H4 (cell line): ENCODE results near the gene SNED1. TPM values are rescaled to one million over a fixed set of nuclear protein-coding genes. Genes with fewer than 3 reads are reported as not detected.

Experiments used
- DNase-seq: peaks from one replicate; pipeline ENCODE4 v3.0.0-alpha.2; 2015; ENCODE audit warnings: low spot score
- total RNA-seq: library from RNA; depleted of rRNA; stranded (reverse); fragments of >200 nt; shearing (Covaris generic); gene quantifications from 2 replicates; pipeline ENCODE4 v1.2.3, GENCODE V29; 2014

Gene SNED1
- total RNA-seq, 1 experiment from 2014 or later, result 1.7 TPM

DNA sequence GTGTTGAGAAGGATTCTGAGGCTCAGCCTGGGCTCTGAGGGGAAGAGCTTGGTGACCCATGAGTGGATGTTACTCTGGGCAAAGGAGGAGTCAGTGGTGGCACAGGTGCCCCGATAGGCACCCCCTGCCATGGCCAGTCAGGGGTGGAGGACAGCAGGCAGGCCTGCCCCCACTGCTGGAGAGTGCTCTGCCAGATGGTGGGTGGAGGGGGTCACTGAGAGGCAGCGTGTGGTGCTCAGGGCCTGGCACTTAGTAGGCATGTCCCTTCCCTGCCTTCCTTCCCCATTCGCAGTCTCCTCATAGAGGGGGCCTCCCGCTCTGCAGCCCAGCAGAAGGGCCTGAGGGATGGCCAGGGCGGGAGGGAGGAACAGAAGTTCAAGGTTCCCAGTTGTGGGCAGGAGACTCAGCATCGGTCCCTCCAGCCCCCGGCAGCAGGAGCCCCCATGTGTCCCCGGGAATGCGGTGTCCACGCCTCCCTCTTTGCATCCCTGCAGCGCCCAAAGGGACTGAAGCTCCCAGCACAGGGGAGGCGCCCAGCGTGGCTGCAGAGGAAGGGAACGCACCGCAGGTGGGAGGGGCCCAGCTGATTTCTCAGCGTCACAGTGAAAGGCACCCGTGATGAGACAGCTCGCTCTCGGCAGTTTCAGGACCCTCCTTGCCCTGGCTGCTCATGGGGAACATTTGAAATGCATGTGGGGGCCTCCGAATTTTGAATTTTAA lies 5.7 kb upstream of the SNED1 start:
- no peak for DNase-seq

DNA sequence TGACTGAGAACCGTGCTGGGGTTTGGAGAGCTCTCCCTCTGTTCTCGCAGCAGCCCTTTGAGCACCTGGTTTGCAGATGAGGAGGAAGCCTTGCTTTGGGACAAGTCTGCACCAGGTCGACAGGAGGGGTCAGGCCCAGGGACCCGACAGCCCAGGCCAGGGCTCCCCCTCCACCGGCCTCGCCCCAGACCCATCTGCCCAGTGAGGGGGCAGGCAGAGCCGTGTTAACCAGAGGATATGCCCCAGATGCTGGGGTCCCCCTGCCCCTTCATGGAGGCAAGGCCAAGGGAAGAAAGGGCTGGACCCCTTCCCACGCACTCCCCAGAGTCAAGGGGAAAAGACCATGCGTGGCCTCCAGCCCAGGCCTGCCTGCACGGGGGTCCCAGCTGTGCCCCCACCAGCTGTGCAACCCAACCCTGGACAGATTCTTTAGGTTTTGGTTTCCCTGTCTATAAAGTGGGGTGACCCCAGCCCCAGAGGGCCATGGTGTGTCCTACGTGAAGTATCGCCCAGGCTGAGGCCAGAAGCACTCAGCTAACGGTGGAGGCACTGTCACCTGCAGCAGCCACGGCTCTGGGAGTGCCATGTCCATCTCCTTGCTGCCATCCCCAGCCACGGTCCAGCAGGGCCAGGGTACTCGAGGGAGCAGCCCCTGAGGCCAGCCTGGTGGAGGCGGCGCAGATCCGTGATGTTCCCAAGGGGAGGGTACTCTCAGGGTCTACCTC lies 4.8 kb upstream of the SNED1 start:
- DNase-seq, result no peak

DNA sequence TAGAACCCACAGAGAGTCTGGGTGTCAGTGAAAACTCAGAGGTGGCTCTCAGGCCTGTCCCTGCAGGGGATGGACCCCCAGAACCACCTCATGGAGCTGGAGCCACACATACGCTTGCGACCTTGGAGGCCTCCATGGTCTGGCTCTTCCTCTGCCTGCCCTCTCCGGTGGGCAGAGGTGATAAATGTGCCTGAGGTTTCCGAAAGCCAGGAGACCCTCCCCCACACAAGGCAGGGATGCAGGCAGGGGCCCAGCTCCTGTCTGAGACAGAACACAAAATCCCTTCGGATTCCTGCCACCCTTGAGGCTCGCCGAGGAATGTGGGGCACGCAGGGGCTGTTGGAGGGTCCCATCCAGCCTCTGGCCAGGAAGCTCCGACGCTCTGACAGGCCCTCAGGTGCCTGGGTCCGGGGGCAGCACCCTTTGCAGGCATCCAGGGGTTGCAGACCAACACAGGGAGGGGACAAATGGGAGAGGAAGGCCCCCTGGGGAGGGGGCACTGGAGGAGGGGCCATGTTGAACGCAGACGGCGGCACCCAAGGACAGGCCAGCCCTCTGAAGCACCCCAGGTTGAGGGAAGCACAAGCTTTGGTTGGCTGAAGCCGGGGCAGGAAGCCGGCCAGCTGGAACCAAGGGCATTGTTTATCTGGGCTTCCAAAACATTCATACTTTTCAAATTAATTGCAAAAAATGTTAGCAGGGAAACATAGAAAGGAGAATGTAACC lies 4.1 kb upstream of the SNED1 start:
- no peak for DNase-seq

DNA sequence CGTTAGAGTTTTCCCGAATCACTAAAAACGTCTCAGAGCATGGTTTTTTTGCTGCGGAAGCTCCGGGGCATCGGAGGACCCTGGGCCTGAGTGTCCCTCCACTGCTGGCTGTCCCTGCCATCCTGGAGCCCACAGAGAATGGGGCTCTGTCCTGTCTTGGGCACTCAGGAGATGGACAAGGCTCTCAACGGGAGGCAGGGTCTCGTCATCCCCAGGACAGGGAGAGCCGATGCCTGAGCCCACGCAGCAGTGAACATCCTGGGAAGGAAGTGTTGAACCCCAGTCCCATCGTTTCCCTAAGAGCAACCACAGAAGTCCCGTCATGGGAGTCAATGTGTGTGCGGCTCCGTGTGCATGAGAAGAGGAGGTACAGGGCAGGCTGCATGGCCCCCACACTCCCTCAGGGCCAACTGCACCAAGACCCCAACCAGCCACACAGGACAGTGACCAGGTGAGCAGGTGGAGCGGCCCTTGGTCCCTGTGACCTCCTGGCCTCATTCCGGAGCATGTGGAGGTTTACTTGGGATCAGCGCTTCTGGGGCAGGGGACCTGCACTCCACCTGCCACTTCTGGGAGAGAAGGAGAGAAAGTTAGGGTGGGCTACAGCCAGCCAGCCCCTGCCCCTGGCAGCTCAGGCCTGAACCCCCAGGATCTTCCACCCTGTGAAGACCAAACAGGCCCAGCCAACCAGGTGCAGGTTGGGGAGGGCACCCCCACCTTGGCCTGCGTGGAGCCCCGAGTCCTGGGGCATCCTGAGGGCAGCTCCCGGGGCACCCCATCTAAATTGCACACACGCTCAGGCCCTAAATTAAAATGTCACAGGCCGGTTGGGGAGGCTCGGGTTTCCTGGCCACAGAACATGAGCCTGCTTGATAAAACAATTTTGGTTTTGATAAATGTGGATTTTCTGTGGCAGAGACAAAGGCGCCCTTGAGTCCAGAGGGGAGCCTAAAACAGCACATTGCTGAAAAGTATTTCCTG lies 3.1 kb upstream of the SNED1 start:
- DNase-seq, result no peak

DNA sequence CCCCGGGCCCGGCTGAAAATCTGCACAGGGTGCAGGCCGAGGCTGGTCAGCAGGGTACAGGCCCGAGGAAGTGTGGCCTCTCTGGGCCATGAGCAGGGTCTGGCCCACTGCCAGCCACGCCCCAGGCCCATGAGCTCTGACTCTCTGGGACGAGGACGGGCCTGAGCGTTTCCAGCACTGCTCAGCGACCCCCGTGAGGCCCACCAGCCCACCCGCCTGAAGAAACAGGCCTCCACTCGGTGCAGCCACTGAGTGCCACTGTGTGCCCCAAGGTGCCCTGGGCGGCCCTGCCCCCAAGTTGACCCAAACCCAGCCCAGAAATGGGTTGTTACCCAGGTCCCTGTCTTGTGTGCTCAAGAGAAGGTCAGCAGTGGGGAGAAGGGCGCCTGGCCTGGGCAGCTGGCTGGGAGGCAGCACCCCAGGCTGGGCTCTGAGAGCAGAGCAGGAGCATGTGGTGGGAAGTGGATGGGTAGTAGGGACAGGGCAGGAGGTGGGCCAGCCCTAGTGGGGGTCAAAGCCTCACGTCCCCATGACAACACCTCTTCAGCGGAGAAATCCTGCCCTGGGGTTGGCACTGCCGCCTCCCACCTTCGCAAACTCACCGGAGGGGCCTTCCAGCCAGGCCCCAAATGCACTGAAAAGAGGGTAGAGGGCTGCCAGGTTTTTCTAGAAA lies 2.1 kb upstream of the SNED1 start:
- no peak for DNase-seq

DNA sequence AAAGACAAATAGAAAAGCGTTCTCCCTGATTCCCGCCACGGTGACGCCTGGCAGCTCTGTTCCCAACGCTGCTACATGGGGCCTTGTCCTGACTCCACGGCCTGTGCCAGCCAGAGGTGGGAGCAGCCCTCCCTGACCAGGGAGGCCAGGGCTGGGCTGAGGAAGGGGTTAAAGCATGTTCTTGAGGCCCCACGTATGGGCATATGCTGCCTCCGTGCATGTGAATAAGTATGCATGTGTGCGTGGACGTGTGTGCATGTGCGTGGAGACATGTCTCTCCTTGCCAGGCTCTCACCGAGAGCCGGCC lies 1.6 kb upstream of the SNED1 start:
- no peak for DNase-seq

DNA sequence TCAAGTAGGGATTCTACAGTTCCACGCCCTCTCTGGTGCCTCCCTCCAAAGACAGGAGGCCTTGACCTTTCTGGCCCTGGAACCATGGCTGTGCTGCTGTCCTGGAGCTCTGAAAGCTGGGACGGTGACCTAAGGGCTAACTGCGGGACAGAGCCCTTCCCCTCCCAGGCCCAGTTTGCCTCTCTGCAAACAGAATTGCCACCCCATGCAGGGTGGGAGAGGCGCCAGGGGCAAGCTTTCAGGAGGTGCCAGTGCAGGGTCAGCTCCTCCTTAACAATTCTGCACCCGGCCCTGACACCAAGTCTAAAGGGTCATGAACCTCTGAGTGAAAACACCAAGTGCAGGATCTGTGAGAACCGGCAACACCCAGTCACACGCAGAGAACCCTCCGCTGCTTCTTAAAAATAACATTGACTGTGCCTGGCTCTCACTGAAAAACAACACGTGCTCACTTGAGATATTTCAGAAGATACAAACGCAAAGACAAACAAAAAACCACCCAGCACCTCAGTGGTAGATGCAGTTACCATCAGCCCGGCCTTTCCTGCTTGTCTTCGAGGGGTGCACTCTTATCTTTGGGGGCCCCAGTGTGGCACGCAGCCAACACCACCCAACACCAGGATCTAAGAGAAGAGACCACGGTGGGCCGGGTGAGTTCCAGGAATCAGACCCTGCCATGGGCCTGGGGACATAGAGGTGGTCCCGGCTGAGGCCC lies 1.1 kb upstream of the SNED1 start:
- DNase-seq, result no peak

DNA sequence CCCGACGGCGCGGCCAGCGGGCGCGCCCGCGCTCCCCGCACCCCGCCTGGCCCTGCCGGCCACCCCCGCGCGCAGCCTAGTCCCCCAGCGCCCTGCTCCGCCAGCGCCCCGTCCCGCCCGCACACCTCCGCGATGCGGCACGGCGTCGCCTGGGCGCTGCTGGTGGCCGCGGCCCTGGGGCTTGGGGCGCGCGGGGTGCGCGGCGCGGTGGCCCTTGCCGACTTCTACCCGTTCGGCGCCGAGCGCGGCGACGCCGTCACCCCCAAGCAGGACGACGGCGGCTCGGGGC lies 232 bp downstream of the SNED1 start:
- no peak for DNase-seq

DNA sequence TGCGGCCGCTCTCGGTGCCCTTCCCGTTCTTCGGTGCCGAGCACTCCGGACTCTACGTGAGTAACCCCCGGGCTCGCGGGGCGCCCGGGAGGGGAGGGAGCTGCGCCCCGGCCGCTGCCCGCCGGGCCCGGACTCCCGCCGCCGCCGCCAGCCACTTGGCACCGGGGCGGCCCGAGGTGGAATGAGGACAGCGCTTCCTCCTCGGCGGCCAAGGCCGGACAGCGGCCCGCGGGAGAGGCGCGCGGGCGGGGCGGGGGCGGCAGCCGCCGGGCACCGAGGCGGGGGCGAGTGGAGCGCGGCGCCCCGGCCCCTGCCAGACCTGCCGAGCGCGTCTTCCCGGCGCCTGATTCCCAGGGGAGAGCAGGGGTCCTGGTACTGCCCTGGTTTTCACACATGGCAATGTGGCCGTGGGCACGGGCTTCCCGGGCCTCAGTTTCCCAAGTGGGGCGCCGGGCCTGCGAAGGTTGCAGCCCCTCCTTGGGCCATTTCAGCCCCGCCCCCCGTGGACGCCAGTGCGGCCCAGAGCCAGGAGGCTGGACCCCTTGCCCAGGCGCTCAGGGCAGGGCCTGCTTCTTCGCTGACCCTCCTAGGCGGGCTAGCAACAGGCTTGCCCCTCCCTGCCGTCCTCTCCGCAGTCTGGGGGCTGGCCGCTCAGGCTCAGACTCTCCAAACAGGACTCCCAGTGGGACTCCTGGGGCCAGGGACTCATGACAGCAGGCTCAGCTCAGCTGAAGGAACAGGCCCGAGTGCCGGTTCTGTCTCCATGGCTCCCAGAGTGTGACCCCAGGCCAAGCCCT lies 775 bp downstream of the SNED1 start:
- DNase-seq, result no peak

DNA sequence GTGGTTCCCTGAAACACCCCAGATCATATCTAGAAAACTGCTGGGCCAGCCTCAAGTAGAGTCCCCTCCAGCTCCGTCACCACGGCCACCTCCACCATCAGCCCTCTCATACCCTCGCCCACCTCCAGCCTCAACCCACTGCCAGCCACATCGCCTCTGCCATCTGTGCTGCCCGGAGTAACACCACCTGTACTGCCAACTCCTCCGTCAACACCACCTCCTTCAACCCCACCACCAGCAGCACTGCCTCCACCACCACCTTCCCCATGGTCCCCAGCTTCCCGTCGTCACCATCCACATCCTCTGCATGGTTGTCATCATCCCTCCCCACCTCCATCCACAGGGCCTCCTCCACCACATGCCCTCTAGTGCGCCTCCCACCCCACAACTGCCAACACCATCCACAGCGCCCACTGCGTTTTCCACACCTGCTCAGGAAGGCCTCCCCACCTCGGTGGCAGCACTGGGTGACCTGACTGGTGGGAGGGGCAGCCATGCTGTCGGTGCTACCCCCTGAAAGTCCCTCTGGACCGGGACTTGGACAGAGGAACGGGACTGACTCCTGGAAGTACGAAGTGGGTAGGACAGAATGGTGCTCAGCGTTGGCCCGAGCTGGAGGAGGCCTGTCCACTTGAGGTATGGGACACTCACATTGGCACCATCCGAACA lies 1.6 kb downstream of the SNED1 start:
- no peak for DNase-seq

DNA sequence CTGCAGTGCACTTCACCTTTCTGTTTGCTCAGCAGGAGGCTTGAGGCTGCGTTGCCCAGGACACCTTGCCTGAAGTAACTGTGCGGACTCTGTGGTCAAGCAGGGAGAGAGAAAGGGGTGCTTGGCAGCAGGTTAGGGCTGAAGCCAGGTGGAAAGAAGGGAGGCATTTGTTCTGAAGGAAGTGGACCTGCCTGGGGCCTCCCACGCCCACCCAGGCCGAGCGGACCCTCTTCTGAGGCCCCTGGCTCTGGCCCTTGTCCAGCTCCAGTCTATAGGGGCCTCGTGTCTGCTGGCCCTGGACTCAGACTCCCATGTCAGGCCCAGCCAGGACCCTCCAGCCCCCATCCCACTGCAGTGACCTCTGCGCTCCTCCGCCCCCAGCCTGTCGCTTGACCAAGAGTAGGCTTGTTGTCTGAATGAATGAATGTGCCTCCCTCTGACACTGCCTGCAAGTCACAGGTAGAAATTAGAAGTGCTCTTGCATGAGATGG lies 2.5 kb downstream of the SNED1 start:
- no peak for DNase-seq

DNA sequence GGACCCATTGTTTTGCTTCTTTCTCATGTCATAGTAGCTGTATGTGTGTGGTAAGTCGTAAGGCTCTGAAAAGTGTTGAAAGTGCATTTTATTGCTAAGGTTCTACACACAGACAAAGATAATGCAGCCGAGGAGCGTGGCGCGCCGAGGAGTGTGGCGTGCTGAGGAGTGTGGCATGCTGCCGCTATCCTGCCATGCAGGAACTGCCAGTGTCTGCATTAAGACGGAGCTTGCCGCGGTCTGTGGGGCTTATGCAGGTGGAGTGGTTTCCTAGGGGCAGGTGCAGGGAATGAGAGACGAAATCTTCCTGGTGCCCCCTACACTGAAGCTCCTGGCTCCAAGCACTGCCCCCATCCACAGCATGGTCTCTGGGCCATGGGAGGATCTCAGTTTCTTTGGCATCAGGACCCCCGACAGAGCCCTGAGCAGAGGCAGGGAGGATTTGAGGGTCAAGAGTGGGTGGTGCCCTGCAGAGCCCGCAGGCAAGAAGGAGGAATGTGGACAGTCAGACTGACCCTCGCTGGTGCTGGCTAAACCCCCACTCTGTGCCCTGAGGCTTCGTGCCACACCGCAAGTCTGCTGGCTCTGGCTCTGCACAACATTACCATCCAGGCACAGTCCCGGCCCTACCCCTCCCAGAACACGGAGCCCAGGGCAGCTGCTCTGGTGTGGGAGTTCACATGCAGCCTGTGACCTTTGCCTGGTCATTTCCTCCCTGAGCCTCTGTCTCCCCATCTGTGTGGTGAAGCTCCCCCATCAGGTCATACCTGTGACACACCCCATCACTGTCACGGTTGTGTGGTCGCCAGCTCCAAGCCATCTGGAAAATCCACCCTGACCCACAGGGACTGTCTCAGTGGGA lies 3.2 kb downstream of the SNED1 start:
- no peak for DNase-seq

DNA sequence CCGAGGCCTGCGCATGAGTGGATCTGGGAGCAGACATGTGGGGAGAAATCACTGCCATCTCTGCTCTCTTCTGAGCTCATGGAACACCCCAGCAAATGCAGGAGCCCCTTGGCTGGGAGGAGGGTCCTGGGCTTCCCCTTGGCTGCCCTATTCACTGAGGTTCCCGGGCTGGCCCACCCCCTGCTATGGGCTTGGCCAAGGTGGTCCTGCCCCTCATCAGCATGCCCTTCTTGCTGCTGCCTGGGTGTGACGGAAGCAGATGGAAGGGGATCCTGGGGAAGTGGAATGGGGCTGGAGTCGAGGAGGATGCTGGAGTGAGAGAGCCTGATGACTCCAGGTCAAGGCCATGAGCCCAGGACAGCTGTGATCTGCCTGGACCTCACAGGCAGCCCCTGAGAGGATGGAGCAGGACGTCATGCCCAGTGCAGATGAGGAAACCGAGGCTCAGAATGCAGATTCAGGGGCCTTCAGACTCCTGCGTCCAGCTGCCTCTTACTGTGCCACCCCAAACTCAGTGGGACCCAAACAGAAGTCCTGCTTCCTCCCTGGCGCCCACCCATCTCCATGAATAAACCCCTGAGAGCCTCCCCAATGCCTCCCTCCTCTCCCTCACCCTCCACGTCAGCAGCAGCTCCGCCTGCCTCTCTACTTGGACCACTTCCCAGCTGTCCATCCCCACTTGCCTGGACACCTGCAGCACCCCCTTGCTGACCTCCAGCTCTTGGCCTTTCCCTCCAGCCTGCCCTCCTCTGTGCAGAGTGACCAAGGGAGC lies 4.0 kb downstream of the SNED1 start:
- no peak for DNase-seq

DNA sequence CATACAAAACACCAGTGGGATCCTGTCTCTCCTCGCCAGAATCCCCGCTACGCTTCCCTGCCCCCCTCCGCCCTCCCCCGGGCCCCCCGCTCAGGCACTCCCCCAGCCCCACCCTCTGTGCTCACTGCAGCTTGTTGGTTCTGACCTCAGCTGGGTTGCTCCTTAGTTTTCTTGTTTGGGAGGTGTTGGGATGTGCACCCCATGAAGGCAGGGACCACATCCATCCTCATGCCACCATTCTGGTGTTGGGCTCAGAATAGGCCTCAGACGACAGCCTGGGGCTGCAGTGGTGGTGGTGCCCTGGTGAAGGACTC lies 4.6 kb downstream of the SNED1 start:
- DNase-seq, result no peak

DNA sequence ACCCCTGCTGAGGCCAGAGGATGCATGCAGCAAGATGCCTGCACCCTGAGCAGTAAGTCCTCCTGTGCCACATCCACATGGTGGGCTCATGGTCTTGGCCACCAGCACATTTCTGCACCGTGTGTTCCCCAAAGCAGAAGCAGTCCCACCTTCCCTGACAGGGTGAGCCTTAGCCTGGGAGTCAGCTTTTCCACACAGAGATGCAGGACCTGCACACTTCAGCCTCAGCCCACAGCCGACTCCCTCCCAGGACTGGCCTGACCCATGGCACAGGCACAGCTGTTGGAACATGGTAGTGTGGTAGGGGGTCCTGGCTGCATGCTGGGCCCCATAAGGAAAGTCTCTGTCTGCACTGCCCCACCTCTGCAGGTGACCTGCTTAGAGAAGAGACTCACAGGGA lies 5.0 kb downstream of the SNED1 start:
- DNase-seq, result no peak

DNA sequence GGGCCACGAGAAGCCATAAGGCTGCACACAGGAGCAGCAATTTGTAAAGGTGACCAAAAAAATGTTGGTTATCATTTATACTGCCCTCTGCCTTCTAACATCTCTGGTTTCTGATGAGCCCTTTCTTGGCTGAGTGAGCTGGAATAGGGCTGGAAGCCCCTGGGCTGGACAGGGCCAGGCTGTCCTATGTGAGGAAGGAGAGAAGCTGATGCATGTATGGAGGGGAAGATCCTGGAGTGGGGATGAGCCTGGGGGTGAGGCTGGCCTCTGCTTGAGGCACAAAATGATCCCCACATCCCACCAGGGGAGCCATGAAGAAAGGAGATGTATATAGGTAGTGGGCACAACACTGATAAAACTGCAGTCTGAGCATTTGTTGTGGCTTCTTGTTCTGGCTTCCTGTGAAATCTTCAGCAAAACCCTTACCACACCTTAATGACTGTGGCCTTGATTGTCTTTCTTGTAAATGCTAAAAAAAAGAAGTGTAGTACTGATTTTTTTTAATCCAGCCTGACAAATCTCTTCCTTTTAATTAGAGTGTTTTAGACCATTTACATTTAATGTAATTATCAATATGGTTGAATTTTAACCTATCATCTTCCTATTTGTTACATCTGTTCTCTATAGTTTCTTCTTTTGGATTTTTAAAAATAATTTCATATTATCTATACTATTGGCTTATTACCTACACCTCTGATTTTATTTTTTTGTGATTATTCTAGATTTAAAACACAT lies 5.6 kb downstream of the SNED1 start:
- DNase-seq, result no peak

DNA sequence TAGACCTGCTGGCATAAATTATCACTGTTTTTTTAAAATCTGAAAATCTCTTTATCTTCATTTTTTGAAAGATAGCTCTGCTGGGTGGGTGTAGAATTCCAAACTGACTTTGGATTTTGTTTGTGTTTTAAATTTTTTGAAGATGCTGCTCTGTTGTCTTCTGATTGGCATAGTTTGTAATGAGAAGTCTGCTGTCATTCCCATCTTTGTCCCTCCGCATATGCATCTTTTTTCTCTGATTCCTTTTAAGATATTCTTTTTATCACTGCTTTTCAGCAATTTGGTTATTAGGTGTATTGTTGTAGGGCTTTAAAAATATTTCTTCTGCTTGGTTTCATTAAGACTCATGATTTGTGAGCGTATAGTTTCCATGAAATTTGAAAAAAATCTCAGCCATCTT lies 7.2 kb downstream of the SNED1 start:
- no peak for DNase-seq
